Ovary (tissue), 3 donors: Measurements from ENCODE around the gene FBXO27.

Source experiments
- EP300 ChIP-seq: sonication (generic); formaldehyde crosslinking; IDR thresholded peaks from one replicate; pipeline ENCODE4 v1.6.1; 2017; ENCODE audit warnings: antibody characterized with exemption
- POLR2A ChIP-seq: fragments of 450-650 bp; IDR thresholded peaks from one replicate; pipeline ENCODE4 v1.6.1; 2017; ENCODE audit warnings: antibody characterized with exemption, mild to moderate bottlenecking, moderate library complexity
- TF ChIP-seq, protein P1 (sequence below), 3 donors: fragments of 450-650 bp in 2 of 3; fragments of 200-600 bp in 1 of 3; IDR thresholded peaks; one replicate each; pipeline versions ENCODE4 v1.5.1 to v1.8.0; 2016 to 2022; ENCODE audit warnings: antibody characterized with exemption in 3 of 3, mild to moderate bottlenecking in 1 of 3
- donor health status: DM: no; HTN: no; CAD: no.

DNA sequence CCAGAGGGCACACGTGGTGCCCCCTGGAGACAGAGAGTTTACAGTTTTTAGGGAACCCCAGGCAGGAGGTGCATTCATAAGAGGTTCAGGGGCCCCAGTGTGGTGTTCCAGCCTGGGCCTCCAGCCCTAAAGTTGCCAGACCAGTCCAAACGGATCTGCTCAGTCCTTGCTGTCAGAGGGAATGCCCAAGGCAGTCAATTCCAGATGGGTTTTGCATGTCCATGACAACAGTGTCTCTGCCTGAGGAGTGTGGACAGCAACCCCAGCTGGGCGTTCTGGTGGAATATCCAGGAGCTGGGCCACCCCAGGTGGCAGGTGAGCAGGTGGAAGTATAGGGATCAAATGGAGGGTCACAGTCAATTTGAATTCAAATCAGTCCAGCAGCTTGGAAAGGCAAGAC, 25.3 kb downstream of the FBXO27 start:
- TF ChIP-seq, protein P1, sequence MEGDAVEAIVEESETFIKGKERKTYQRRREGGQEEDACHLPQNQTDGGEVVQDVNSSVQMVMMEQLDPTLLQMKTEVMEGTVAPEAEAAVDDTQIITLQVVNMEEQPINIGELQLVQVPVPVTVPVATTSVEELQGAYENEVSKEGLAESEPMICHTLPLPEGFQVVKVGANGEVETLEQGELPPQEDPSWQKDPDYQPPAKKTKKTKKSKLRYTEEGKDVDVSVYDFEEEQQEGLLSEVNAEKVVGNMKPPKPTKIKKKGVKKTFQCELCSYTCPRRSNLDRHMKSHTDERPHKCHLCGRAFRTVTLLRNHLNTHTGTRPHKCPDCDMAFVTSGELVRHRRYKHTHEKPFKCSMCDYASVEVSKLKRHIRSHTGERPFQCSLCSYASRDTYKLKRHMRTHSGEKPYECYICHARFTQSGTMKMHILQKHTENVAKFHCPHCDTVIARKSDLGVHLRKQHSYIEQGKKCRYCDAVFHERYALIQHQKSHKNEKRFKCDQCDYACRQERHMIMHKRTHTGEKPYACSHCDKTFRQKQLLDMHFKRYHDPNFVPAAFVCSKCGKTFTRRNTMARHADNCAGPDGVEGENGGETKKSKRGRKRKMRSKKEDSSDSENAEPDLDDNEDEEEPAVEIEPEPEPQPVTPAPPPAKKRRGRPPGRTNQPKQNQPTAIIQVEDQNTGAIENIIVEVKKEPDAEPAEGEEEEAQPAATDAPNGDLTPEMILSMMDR (IDR thresholded peaks at IDR 0.05) = no peak
- TF ChIP-seq POLR2A (no peak), EP300 (no peak)
